Endometrium (tissue), 2 donors: ENCODE measurements around the gene SYTL1.

Experiments used
- FAIRE-seq: peaks from 2 replicates; lab custom pipeline; 2012; peaks lifted over from hg19 to GRCh38; lab: Jason Lieb, UNC
- donor health status: control.
- donor health status: control.

The SYTL1 gene

DNA sequence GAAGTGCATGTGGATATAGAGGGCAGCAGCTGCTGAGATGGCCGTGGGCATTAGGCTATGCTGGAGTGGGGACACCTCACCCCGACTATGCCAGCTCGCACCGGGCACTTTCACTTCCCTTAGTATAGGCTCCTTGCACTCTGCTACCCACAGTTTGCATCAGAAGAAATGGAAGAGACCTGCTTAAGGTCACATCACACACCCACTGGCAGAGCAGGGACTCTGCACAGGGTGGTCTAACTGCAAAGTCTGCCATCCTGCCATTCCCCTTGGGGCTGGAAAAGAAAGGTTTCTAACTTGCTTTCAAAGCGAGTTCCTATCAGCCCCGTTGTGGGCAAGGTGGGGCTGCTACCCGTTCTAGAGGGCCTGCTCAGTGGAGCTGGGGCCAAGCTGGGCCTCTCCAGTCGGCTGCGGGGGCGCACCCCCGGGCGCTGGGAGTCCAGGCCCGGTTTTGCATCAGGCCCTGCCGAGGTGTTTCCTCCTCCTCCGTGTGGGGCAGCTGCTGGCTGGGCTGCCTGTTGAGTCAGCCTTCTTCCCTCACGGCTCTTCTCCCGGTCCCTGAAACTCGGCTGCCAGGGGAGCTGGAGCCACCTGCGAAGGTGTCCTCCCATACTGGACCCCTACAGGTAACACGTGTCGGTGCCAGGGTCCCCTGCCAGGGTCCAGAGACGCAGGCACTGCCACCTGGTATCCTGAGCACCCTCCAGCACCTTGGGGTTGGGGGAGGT lies at the start of gene SYTL1:
SYTL1 (plus strand) TSS at position 498 of the 728 bp plus-strand sequence. CDS start 3,313 bp downstream, outside the sequence.
- no peak for FAIRE-seq

DNA sequence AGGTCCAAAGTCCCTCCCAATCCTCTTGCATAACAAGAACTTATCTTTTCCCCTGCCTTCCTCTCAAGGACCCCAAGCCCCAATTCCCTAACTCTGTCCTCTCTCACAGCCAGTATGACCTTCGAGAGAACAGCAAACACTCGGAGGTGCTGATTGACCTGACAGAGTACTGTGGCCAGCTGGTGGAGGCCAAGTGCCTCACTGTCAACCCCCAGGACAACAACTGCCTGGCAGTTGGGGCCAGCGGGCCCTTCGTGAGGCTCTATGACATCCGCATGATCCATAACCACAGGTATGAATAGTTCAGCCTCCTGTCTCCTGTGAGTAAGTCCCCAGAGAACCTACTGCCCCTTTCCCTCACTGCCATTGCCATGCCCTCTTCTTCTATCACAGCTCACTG lies 49.7 kb upstream of the SYTL1 start:
- FAIRE-seq: no peak

GRCh38 chr1:27293915-27294314 lies 47.9 kb upstream of the SYTL1 start:
- FAIRE-seq: no peak

DNA sequence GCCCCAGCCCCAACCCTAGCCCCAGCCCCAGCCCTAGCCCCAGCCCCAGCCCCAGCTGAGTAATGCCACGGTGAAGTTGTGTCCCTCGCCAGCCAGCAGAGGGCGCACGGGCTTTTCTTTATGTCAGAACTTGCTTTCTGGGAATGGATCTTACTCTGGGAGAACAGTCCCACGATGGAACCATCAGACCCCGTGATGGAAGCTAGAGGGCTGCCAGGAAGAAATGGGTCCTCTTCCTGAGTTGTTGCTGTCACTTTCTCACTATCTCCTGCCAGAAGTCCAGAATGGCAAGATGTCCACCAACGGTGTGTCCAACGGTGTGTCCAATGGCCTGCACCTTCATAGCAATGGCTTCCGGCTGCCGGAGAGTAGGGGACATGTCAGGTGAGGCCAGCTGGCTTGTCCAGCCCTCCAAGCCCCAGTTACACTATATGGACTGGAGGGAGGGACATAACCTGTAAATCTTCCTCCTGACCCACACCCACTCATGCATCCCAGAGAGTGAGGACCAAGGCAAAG lies 45.0 kb upstream of the SYTL1 start:
- no peak for FAIRE-seq

DNA sequence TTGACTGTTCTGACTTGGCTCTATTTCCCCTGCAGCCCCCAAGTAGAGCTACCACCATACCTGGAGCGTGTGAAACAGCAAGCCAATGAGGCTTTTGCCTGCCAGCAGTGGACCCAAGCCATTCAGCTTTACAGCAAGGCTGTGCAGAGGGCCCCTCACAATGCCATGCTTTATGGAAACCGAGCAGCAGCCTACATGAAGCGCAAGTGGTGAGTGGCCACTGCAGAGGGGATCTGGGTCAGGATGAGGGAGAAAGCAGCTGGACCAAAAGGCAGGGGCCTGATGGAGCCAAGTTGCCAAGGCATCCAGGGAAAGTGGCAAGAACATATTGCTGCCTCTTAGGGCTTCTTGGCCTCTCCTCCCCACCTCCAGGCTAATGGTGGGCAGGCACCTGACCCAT lies 43.9 kb upstream of the SYTL1 start:
- no peak for FAIRE-seq

GRCh38 chr1:27298632-27299384 lies 43.0 kb upstream of the SYTL1 start:
- FAIRE-seq: no peak

- FAIRE-seq: no peak
Observed at GRCh38 chr1:27299385-27300271, 42.2 kb upstream of the SYTL1 start.

DNA sequence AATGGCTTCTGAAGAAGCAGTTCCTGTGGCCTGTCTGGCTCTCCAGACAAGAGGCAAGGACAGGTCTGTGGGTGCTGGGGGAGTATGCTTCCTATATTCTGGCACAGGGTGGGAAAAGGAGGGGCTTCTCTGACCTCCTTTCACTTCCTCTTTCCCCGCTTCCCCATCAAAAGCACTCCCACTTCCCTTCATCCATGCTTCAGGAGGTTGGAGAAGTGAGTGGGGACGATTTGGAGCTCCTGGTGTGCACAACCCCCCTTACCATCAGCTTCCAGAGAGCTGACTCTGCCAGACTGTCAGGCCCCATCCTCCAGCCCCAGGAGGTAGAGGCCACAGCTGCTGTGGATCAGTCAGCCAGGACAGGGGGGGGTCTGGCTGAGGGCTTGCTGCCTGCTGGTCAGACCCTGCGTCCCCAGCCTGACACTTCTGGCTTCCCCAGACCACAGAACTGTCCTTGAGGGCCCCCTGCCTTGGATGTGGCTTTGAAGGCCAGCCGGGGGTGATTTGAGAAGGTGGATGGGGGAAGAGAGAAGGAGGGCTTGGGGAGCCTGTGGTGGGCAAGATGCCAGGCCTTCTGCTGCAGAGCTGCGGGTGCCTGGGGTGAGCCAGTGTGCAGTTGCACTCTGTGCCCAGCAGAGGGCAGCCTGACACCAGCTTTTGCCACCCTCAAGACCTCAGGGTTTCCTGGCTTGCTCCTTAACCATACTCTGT lies 41.3 kb upstream of the SYTL1 start:
- FAIRE-seq: peak; percentile 48

DNA sequence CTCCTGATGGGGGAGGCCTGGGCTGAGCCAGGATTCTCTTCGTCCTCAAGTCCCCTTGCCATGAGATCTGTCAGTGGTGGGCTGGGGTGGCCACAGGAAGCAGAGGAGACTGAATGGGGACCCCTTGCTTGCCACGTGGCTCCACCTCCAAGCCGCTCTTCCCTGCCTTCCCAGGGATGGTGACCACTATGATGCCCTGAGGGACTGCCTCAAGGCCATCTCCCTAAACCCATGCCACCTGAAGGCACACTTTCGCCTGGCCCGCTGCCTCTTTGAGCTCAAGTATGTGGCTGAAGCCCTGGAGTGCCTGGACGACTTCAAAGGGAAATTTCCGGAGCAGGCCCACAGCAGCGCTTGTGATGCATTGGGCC lies 40.8 kb upstream of the SYTL1 start:
- no peak for FAIRE-seq

- no peak for FAIRE-seq
Observed at GRCh38 chr1:27301582-27302199, 40.1 kb upstream of the SYTL1 start.

GRCh38 chr1:27302612-27303011 lies 39.2 kb upstream of the SYTL1 start:
- no peak for FAIRE-seq

DNA sequence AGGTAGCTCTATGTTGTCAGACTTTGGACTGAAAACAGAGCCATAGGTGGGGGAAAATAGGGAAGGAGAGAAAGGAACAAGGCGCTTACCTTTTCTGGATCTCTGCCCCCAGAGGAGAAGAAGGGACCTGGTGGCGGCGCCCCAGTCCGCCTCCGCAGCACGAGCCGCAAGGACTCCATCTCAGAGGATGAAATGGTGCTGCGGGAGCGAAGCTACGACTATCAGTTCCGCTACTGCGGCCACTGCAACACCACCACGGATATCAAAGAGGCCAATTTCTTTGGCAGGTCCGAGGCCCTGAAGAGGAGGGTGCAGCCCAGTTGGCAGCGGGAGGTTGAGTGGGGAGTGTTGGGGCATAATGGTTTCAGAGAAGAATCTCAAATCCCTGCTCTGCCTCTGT lies 38.3 kb upstream of the SYTL1 start:
- no peak for FAIRE-seq

- no peak for FAIRE-seq
Observed at GRCh38 chr1:27306071-27306470, 35.8 kb upstream of the SYTL1 start.

DNA sequence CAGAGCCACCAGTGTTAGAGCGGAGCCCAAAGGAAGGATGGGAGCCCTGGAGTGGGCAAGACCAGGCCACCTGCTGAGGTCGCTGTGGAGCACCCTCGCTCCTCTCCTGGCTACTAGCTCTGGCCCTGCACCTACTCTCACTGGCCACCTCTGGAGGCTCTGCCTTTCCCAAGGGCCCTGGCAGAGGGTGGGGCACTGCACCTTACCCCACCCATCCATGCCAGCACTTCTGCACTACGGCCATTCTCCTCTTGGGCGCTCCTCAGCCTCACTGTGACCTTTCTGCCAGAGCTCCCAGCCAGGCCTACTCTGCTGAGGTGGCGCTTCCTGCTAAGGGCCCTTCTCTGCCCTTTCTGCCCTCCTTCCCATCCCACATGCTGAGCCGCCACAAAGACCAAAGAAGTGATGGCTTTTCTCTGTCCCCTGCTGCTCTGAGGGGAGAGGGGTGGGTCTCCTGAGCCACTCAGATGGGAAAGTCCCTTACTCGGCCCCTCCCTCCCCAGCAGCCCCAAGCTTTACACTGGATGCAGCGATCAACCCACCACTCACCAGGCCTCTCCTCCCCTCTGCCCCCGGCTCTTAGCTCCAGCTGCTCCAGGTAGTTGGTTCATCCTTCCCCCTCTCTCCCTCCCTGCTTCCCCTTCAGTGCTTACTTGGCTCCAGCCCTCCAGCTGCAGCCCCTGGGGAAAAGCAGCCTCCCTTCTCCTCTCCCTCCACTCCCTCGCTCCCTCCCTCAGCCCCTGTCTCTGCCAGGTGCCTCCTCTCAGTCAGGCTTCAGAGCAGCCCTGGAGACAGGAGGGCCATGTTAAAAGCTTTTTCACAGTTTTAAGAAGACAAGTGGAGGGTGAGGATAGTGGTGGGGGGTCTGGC lies 34.7 kb upstream of the SYTL1 start:
- no peak for FAIRE-seq

GRCh38 chr1:27307874-27308598 lies 33.8 kb upstream of the SYTL1 start:
- FAIRE-seq: no peak

GRCh38 chr1:27314169-27314568 lies 27.7 kb upstream of the SYTL1 start:
- no peak for FAIRE-seq

DNA sequence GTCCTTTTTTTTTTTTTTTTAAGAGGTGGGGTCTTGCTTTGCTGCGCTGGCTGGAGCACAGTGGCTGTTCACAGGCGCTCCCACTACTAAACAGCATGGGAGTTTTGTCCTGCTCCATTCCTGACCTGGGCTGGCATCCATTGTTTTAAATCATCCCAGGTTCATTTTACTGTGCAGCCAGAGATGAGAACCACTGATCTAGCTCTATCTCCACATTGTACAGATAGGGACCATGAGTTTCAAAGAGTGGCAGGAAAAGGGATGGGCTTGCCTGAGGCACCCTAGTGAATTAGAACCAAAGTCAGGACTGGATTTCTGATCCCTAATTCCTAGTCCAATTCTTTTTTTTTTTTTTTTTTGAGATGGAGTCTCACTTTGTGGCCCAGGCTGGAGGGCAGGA lies 27.1 kb upstream of the SYTL1 start:
- FAIRE-seq: no peak

DNA sequence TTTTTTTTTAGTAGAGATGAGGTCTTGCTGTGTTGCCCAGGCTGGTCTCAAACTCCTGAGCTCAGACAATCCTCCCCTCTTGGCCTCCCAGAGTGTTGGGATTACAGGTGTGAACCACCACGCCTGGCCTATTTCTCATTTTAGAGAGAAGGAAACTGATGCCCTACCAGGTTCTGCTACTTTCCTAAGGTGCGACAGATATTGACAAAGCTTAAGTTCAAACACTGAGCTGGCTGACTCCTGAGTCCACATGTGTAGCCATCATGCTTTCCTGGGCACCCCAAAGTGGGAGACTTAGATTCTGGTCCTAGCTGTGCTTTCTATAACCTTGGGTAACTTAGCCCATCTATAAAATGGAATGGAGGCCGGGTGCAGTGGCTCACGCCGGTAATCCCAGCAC lies 25.0 kb upstream of the SYTL1 start:
- FAIRE-seq: no peak

DNA sequence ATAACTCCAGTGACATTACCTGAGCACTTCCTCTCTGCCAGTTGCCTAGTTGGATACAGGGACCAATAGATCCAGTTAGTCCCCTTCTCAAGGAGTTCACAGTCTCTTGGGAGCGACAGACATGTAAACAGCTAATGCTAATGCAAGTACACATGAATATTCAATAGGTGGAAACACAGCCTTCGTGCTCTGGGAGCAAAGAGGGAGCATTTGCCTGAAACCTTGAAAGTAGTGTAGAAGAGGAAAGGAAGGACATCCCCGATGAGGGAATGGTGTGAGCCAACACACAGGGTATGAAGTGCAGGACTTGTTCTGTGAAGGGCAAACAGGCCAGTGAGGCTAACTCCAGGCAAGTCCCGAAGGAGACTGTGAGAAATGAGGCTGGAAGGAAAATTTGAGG lies 23.7 kb upstream of the SYTL1 start:
- no peak for FAIRE-seq

DNA sequence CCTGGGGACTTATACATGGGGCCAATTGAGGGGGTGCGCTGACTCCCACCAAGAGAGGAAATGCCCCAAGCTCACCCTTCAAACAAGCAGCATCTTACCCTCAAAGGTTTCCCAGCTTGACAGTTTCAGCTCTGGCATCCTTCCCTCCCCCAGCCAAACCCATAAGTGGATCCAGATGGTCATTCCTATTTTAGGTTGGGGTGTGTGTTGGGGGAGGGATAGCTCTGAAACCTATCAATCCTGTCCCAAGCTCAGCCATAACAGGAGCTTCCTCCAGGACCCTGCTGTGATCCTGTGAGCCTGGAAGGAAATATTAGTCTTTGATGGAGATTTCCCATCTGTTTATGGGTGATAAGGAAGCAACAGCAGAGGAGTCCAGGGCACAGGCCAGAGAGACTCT lies 23.2 kb upstream of the SYTL1 start:
- FAIRE-seq: no peak
